ENCODE measurements around the gene TFIP11.

The TFIP11 gene

GRCh38 chr22:26503758-26504157, 8.5 kb downstream of the TFIP11 start:
- no peak for DNase-seq (ENCODE audit: low spot score)

GRCh38 chr22:26502688-26503561, 9.3 kb downstream of the TFIP11 start:
- peak; percentile 38 for DNase-seq (ENCODE audit: low spot score)

- no peak for DNase-seq (ENCODE audit: low spot score)
Measured at GRCh38 chr22:26501996-26502395, 10.3 kb downstream of the TFIP11 start.

- DNase-seq (ENCODE audit: low spot score): no peak
Measured at GRCh38 chr22:26499188-26499703, 13.0 kb downstream of the TFIP11 start.

- DNase-seq (ENCODE audit: low spot score): no peak
Measured at GRCh38 chr22:26496456-26496855, 15.8 kb downstream of the TFIP11 start.

GRCh38 chr22:26494506-26494905, 17.8 kb downstream of the TFIP11 start:
- DNase-seq (ENCODE audit: low spot score): no peak

- DNase-seq (ENCODE audit: low spot score): no peak
Measured at GRCh38 chr22:26492220-26492619, 20.1 kb downstream of the TFIP11 start.

- DNase-seq (ENCODE audit: low spot score): peak; percentile 18
Measured at GRCh38 chr22:26489447-26490036, 22.7 kb downstream of the TFIP11 start.

GRCh38 chr22:26487996-26488395, 24.3 kb downstream of the TFIP11 start:
- no peak for DNase-seq (ENCODE audit: low spot score)

- DNase-seq (ENCODE audit: low spot score): no peak
Measured at GRCh38 chr22:26486394-26486793, 25.9 kb downstream of the TFIP11 start.

GRCh38 chr22:26485806-26486390, 26.4 kb downstream of the TFIP11 start:
- no peak for DNase-seq (ENCODE audit: low spot score)

- no peak for DNase-seq (ENCODE audit: low spot score)
Measured at GRCh38 chr22:26485013-26485412, 27.3 kb downstream of the TFIP11 start.

GRCh38 chr22:26484360-26484706, 27.9 kb downstream of the TFIP11 start:
- DNase-seq (ENCODE audit: low spot score): no peak

- DNase-seq (ENCODE audit: low spot score): peak; percentile 82
Measured at GRCh38 chr22:26483439-26484359, 28.6 kb downstream of the TFIP11 start, which contains the start of the genes HPS4 and SRRD. Gene HPS4, minus strand, starts transcription at chr22:26483783. Its CDS starts 2,021 bp downstream, at chr22:26481762. Gene SRRD, plus strand, starts transcription at chr22:26483877. Its CDS starts 14 bp downstream, at chr22:26483891.

- no peak for DNase-seq (ENCODE audit: low spot score)
Measured at GRCh38 chr22:26483043-26483438, 29.2 kb downstream of the TFIP11 start.

GRCh38 chr22:26482161-26482560, 30.1 kb downstream of the TFIP11 start:
- no peak for DNase-seq (ENCODE audit: low spot score)

- no peak for DNase-seq (ENCODE audit: low spot score)
Measured at GRCh38 chr22:26481694-26482093, 30.6 kb downstream of the TFIP11 start.

GRCh38 chr22:26481112-26481693, 31.1 kb downstream of the TFIP11 start:
- no peak for DNase-seq (ENCODE audit: low spot score)

GRCh38 chr22:26480611-26480932, 31.7 kb downstream of the TFIP11 start:
- no peak for DNase-seq (ENCODE audit: low spot score)

GRCh38 chr22:26479792-26480610, 32.3 kb downstream of the TFIP11 start:
- peak; percentile 37 for DNase-seq (ENCODE audit: low spot score)

Measured in HuH-7 (cell line).